GM23338 (cell line): ENCODE measurements around the gene DCLK1. TPM values are rescaled to one million over a fixed set of nuclear protein-coding genes. Genes with fewer than 3 reads are reported as not detected.

Experiments
- ATAC-seq: fragments of 200-7000 bp; cut with Tn5 transposase; 3 replicates; pipeline ENCODE4 v1.9.1; 2020
- DNase-seq: peaks from one replicate; pipeline ENCODE4 v3.0.0-alpha.2; 2015; ENCODE audit warnings: low spot score
- H2AFZ ChIP-seq: fragments of 200-600 bp; sonication (generic); 2 replicates; pipeline ENCODE4 v1.8.0; 2016; ENCODE audit warnings: antibody characterized with exemption, mild to moderate bottlenecking, moderate library complexity
- H3F3A ChIP-seq: fragments of 200-600 bp; sonication (generic); replicated peaks from 2 replicates; pipeline ENCODE4 v1.8.0; 2017; ENCODE audit warnings: antibody characterized with exemption, mixed run types, low read depth
- H3K27ac ChIP-seq: fragments of 200-600 bp; sonication (generic); 2 replicates; pipeline ENCODE4 v1.6.1; 2016; ENCODE audit warnings: low read depth
- H3K27me3 ChIP-seq: fragments of 200-600 bp; sonication (generic); 2 replicates; pipeline ENCODE4 v1.8.0; 2016; ENCODE audit warnings: mild to moderate bottlenecking, mixed run types, moderate library complexity; ENCODE audit not compliant: insufficient read depth
- H3K36me3 ChIP-seq: fragments of 200-600 bp; sonication (generic); 2 replicates; pipeline ENCODE4 v1.8.0; 2016; ENCODE audit warnings: mild to moderate bottlenecking; ENCODE audit not compliant: insufficient read depth
- H3K4me1 ChIP-seq: fragments of 200-600 bp; sonication (generic); 2 replicates; pipeline ENCODE4 v1.8.0; 2016; ENCODE audit warnings: mild to moderate bottlenecking, moderate library complexity; ENCODE audit not compliant: insufficient read depth
- H3K4me2 ChIP-seq: fragments of 200-600 bp; sonication (generic); 2 replicates; pipeline ENCODE4 v1.7.1; 2017; ENCODE audit warnings: mixed run types
- H3K4me3 ChIP-seq: fragments of 200-600 bp; sonication (generic); 2 replicates; pipeline ENCODE4 v1.6.1; 2016; ENCODE audit warnings: mixed run types
- H3K79me2 ChIP-seq: fragments of 200-600 bp; sonication (generic); replicated peaks from 2 replicates; pipeline ENCODE4 v1.8.0; 2017; ENCODE audit warnings: mild to moderate bottlenecking; ENCODE audit not compliant: insufficient read depth
- H3K9me2 ChIP-seq: fragments of 200-600 bp; sonication (generic); 2 replicates; pipeline ENCODE4 v1.8.0; 2017; ENCODE audit not compliant: insufficient read depth
- H4K20me1 ChIP-seq: fragments of 200-600 bp; sonication (generic); replicated peaks from 2 replicates; pipeline ENCODE4 v1.8.0; 2017; ENCODE audit warnings: mild to moderate bottlenecking; ENCODE audit not compliant: insufficient read depth
- H3K27ac Mint-ChIP-seq: 2 replicates; pipeline ENCODE4 v1.8.0; 2020; ENCODE audit warnings: inconsistent platforms, mild to moderate bottlenecking, moderate library complexity, mixed read lengths
- H3K27me3 Mint-ChIP-seq: 3 replicates; pipeline ENCODE4 v1.8.0; 2022; ENCODE audit warnings: low read depth, mild to moderate bottlenecking, moderate library complexity, mixed read lengths, inconsistent platforms; ENCODE audit not compliant: insufficient read depth, poor library complexity
- H3K36me3 Mint-ChIP-seq: 3 replicates; pipeline ENCODE4 v1.8.0; 2021; ENCODE audit warnings: low read depth, mild to moderate bottlenecking, inconsistent platforms, moderate library complexity, mixed read lengths
- H3K4me1 Mint-ChIP-seq: 3 replicates; pipeline ENCODE4 v1.8.0; 2020; ENCODE audit warnings: mild to moderate bottlenecking, inconsistent platforms, mixed read lengths
- H3K4me3 Mint-ChIP-seq: 3 replicates; pipeline ENCODE4 v1.8.0; 2021; ENCODE audit warnings: moderate library complexity, mild to moderate bottlenecking, inconsistent platforms, mixed read lengths
- H3K9me3 Mint-ChIP-seq: 3 replicates; pipeline ENCODE4 v1.8.0; 2020; ENCODE audit warnings: moderate library complexity, mild to moderate bottlenecking, inconsistent platforms, mixed read lengths
- CREB1 ChIP-seq: fragments of 250-450 bp; sonication (Bioruptor Pico); IDR thresholded peaks from 2 replicates; pipeline ENCODE4 v1.5.0; 2020; ENCODE audit warnings: low read depth, mild to moderate bottlenecking, moderate library complexity
- ETS1 ChIP-seq: IDR thresholded peaks from 2 replicates; pipeline ENCODE4 v1.6.1; 2016; ENCODE audit warnings: antibody characterized with exemption
- EZH2 ChIP-seq: fragments of 200-600 bp; sonication (generic); IDR thresholded peaks from one replicate; pipeline ENCODE4 v1.8.0; 2017; ENCODE audit warnings: antibody characterized with exemption, mild to moderate bottlenecking, low read depth; ENCODE audit not compliant: unreplicated experiment
- EZH2phosphoT487 ChIP-seq: fragments of 200-600 bp; sonication (generic); IDR thresholded peaks from one replicate; pipeline ENCODE4 v1.8.1; 2018; ENCODE audit warnings: antibody characterized with exemption; ENCODE audit not compliant: unreplicated experiment
- JUNB ChIP-seq: IDR thresholded peaks from one replicate; pipeline ENCODE4 v1.6.1; 2016; ENCODE audit warnings: antibody characterized with exemption; ENCODE audit not compliant: unreplicated experiment
- POLR2AphosphoS5 ChIP-seq: IDR thresholded peaks from 2 replicates; pipeline ENCODE4 v1.6.1; 2016; ENCODE audit warnings: antibody characterized with exemption, low read depth
- STAT1 ChIP-seq: IDR thresholded peaks from one replicate; pipeline ENCODE4 v1.6.1; 2016; ENCODE audit warnings: antibody characterized with exemption; ENCODE audit not compliant: unreplicated experiment
- ZNF114 ChIP-seq: fragments of 250-450 bp; sonication (Bioruptor Pico); IDR thresholded peaks from 2 replicates; pipeline ENCODE4 v1.5.0; 2020; ENCODE audit warnings: mild to moderate bottlenecking, moderate library complexity
- ZNF331 ChIP-seq: fragments of 250-450 bp; sonication (Bioruptor Pico); IDR thresholded peaks from 2 replicates; pipeline ENCODE4 v1.5.0; 2020; ENCODE audit warnings: low read depth, mild to moderate bottlenecking, moderate library complexity
- polyA plus RNA-seq: library from polyadenylated mRNA; unstranded; fragments of >200 nt; fragmentation: Nextera tagmentation; extraction: Ambion mirVana; gene quantifications from 2 replicates; pipeline ENCODE4 v1.2.1, GENCODE V29; 2016
- total RNA-seq: library from RNA; depleted of rRNA; stranded (reverse); fragments of >200 nt; shearing (Covaris generic); gene quantifications from 2 replicates; pipeline ENCODE4 v1.2.3, GENCODE V29; 2014
- TF ChIP-seq, protein P1 (sequence below): IDR thresholded peaks from one replicate; pipeline ENCODE4 v1.6.1; 2018; ENCODE audit warnings: antibody characterized with exemption; ENCODE audit not compliant: unreplicated experiment
- TF ChIP-seq, protein P2 (sequence below), 2 experiments: fragments of 200-600 bp in 1 of 2; sonication (generic) in 1 of 2; conservative IDR thresholded peaks; 2 replicates each; pipeline versions ENCODE4 v1.5.1 to v1.6.1; 2016 to 2017; ENCODE audit warnings: antibody characterized with exemption in 2 of 2, low read depth in 2 of 2, mild to moderate bottlenecking in 2 of 2, moderate library complexity in 1 of 2

Gene DCLK1
- total and polyA plus RNA-seq, 2 experiments from 2014 or later = 13.1 to 57.7 TPM

GRCh38 chr13:35876601-35877000 lies 254.6 kb downstream of the DCLK1 start:
- H3K9me2 ChIP-seq = peaks cover 39% of the 10 kb centered on the region
- no peak overlapping the region for H3K27ac ChIP-seq
- H3K4me3 Mint-ChIP-seq = no peak overlapping the region
- H3K27ac Mint-ChIP-seq = no peak overlapping the region
- H3K9me3 Mint-ChIP-seq = no peaks in the 10 kb centered on the region
- no peaks in the 10 kb centered on the region for H3K4me1 ChIP-seq
- DNase-seq = no peak
- no peaks in the 10 kb centered on the region for H3F3A ChIP-seq
- H3K27me3 ChIP-seq = no peaks in the 10 kb centered on the region
- H2AFZ ChIP-seq = no peak overlapping the region
- H3K79me2 ChIP-seq = no peaks in the 10 kb centered on the region
- no peaks in the 10 kb centered on the region for H3K36me3 ChIP-seq
- H3K27me3 Mint-ChIP-seq = peaks cover 1% of the 10 kb centered on the region
- no peaks in the 10 kb centered on the region for H3K36me3 Mint-ChIP-seq
- TF ChIP-seq POLR2AphosphoS5 (no peak), CREB1 (CRISPR knock-in tag) (no peak), ZNF331 (no peak), STAT1 (no peak), JUNB (no peak), ZNF114 (CRISPR knock-in tag) (no peak), EZH2 (no peak), EZH2phosphoT487 (no peak), ETS1 (no peak)
- TF ChIP-seq, protein P1, sequence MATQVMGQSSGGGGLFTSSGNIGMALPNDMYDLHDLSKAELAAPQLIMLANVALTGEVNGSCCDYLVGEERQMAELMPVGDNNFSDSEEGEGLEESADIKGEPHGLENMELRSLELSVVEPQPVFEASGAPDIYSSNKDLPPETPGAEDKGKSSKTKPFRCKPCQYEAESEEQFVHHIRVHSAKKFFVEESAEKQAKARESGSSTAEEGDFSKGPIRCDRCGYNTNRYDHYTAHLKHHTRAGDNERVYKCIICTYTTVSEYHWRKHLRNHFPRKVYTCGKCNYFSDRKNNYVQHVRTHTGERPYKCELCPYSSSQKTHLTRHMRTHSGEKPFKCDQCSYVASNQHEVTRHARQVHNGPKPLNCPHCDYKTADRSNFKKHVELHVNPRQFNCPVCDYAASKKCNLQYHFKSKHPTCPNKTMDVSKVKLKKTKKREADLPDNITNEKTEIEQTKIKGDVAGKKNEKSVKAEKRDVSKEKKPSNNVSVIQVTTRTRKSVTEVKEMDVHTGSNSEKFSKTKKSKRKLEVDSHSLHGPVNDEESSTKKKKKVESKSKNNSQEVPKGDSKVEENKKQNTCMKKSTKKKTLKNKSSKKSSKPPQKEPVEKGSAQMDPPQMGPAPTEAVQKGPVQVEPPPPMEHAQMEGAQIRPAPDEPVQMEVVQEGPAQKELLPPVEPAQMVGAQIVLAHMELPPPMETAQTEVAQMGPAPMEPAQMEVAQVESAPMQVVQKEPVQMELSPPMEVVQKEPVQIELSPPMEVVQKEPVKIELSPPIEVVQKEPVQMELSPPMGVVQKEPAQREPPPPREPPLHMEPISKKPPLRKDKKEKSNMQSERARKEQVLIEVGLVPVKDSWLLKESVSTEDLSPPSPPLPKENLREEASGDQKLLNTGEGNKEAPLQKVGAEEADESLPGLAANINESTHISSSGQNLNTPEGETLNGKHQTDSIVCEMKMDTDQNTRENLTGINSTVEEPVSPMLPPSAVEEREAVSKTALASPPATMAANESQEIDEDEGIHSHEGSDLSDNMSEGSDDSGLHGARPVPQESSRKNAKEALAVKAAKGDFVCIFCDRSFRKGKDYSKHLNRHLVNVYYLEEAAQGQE = no peak
- TF ChIP-seq, protein P2, sequence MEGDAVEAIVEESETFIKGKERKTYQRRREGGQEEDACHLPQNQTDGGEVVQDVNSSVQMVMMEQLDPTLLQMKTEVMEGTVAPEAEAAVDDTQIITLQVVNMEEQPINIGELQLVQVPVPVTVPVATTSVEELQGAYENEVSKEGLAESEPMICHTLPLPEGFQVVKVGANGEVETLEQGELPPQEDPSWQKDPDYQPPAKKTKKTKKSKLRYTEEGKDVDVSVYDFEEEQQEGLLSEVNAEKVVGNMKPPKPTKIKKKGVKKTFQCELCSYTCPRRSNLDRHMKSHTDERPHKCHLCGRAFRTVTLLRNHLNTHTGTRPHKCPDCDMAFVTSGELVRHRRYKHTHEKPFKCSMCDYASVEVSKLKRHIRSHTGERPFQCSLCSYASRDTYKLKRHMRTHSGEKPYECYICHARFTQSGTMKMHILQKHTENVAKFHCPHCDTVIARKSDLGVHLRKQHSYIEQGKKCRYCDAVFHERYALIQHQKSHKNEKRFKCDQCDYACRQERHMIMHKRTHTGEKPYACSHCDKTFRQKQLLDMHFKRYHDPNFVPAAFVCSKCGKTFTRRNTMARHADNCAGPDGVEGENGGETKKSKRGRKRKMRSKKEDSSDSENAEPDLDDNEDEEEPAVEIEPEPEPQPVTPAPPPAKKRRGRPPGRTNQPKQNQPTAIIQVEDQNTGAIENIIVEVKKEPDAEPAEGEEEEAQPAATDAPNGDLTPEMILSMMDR (conservative IDR thresholded peaks at IDR 0.05; ENCODE audit: low read depth in 2 of 2) = no peak
- no peaks in the 10 kb centered on the region for H4K20me1 ChIP-seq
- no peak overlapping the region for H3K4me3 ChIP-seq
- no peak for ATAC-seq
- H3K4me2 ChIP-seq = no peak overlapping the region
- no peaks in the 10 kb centered on the region for H3K4me1 Mint-ChIP-seq
